NB4 (cell line): ENCODE results near the gene AGPAT2.

Source experiments
- CTCF ChIP-seq: IDR thresholded peaks from one replicate; pipeline ENCODE4 v1.5.1; 2012; ENCODE audit warnings: low read depth, low read length
- MAX ChIP-seq: IDR thresholded peaks from 2 replicates; pipeline ENCODE4 v1.6.1; 2011; ENCODE audit warnings: low read depth, low read length
- POLR2A ChIP-seq: IDR thresholded peaks from 2 replicates; pipeline ENCODE4 v1.6.1; 2011; ENCODE audit warnings: mild to moderate bottlenecking; ENCODE audit not compliant: insufficient read length; ENCODE audit errors: extremely low read depth

GRCh38 chr9:136630662-136630992, 56.6 kb downstream of the AGPAT2 start:
- TF ChIP-seq CTCF (no peak), MAX (no peak), POLR2A (no peak)
